ENCODE results near the gene FTCDNL1. TPM values are rescaled to one million over a fixed set of nuclear protein-coding genes. Genes with fewer than 3 reads are reported as not detected.

FTCDNL1 gene
- total RNA-seq, 1 experiment from 2014 or later = 2.7 TPM

DNA sequence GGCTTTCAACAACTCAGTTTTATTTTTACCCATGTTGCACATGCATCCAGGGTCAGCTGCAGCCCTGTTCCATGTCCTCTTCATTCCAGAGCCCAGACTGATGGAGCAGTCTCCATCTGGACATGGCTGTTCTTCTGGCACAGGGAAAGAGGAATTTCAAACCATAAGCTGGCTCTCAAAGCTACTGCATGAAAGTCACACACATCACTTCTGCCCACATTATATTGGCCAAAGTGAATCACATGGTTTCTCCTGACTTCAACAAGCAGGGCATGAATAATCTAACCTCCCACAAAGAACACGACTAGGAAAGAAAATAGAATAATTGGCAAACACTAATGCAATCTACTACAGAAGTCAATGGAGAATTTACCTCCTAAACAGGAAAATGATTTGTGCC, 94.2 kb downstream of the FTCDNL1 start:
- no peaks in the 10 kb centered on the region for H3K9me2 ChIP-seq (ENCODE audit: insufficient read depth)
- no peaks in the 10 kb centered on the region for H3K79me2 ChIP-seq (ENCODE audit: low read depth)
- H3K4me3 ChIP-seq = no peak overlapping the region
- no peak for TF ChIP-seq EZH2 (IDR thresholded peaks at IDR 0.05; ENCODE audit: low read depth)
- TF ChIP-seq, protein P1, sequence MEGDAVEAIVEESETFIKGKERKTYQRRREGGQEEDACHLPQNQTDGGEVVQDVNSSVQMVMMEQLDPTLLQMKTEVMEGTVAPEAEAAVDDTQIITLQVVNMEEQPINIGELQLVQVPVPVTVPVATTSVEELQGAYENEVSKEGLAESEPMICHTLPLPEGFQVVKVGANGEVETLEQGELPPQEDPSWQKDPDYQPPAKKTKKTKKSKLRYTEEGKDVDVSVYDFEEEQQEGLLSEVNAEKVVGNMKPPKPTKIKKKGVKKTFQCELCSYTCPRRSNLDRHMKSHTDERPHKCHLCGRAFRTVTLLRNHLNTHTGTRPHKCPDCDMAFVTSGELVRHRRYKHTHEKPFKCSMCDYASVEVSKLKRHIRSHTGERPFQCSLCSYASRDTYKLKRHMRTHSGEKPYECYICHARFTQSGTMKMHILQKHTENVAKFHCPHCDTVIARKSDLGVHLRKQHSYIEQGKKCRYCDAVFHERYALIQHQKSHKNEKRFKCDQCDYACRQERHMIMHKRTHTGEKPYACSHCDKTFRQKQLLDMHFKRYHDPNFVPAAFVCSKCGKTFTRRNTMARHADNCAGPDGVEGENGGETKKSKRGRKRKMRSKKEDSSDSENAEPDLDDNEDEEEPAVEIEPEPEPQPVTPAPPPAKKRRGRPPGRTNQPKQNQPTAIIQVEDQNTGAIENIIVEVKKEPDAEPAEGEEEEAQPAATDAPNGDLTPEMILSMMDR (conservative IDR thresholded peaks at IDR 0.05) = no peak
- no peaks in the 10 kb centered on the region for H3K9me3 ChIP-seq (ENCODE audit: insufficient read depth, low read depth)
- no peaks in the 10 kb centered on the region for H4K20me1 ChIP-seq (ENCODE audit: insufficient read depth)
- H3K27me3 ChIP-seq (ENCODE audit: insufficient read depth, low read depth) = no peaks in the 10 kb centered on the region
- no TSS peak for BruUV-seq (replicated peaks)
- no peaks in the 10 kb centered on the region for H3F3A ChIP-seq (ENCODE audit: insufficient read depth, low read depth)
- intact Hi-C loops (cut with micrococcal nuclease; ENCODE audit: unreplicated experiment) = no loop called here
- H2AFZ ChIP-seq = no peak overlapping the region
- ChIA-PET CTCF (no interaction called here), POLR2A (ENCODE audit: unreplicated experiment) (no interaction called here)
- no peak for DNase-seq
- no peak overlapping the region for H3K4me2 ChIP-seq
- H3K4me1 ChIP-seq (replicated peaks; ENCODE audit: insufficient read depth) = no peaks in the 10 kb centered on the region
- no peaks in the 10 kb centered on the region for H3K36me3 ChIP-seq (ENCODE audit: low read depth)
- no peak overlapping the region for H3K27ac ChIP-seq

DNA sequence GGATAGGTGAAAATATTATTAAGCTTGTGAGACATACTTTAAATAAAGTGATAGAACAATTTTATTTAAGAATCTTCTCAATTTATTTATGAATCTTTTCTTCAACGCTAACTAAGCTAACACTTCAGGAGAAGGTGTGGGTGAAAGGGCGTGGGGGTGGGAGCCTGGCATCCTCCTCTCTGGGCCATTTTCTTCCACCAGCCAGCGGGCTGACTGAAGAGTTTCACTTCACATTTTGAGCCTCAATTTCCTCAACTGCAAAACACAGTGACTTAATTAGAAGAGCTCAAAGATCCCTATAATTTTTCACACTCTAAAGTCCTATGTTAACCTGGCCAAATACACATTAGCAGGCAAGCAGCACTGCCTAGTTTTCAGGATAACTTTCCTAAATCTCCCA, 94.8 kb downstream of the FTCDNL1 start:
- Histone ChIP-seq H2AFZ (no peak overlapping the region), H3K9me2 (ENCODE audit: insufficient read depth) (no peaks in the 10 kb centered on the region), H3K27me3 (ENCODE audit: insufficient read depth, low read depth) (no peaks in the 10 kb centered on the region), H3K4me2 (no peak overlapping the region), H3K4me3 (no peak overlapping the region), H3K79me2 (ENCODE audit: low read depth) (no peaks in the 10 kb centered on the region), H3K36me3 (ENCODE audit: low read depth) (no peaks in the 10 kb centered on the region), H4K20me1 (ENCODE audit: insufficient read depth) (no peaks in the 10 kb centered on the region), H3K27ac (no peak overlapping the region), H3K4me1 (replicated peaks; ENCODE audit: insufficient read depth) (no peaks in the 10 kb centered on the region), H3F3A (ENCODE audit: insufficient read depth, low read depth) (no peaks in the 10 kb centered on the region), H3K9me3 (ENCODE audit: insufficient read depth, low read depth) (no peaks in the 10 kb centered on the region)
- intact Hi-C loops (cut with micrococcal nuclease; ENCODE audit: unreplicated experiment) = no loop called here
- ChIA-PET CTCF (no interaction called here), POLR2A (ENCODE audit: unreplicated experiment) (no interaction called here)
- no peak for TF ChIP-seq EZH2 (IDR thresholded peaks at IDR 0.05; ENCODE audit: low read depth)
- TF ChIP-seq, protein P1 (conservative IDR thresholded peaks at IDR 0.05) = no peak
- BruUV-seq (replicated peaks) = no TSS peak
- DNase-seq = no peak

DNA sequence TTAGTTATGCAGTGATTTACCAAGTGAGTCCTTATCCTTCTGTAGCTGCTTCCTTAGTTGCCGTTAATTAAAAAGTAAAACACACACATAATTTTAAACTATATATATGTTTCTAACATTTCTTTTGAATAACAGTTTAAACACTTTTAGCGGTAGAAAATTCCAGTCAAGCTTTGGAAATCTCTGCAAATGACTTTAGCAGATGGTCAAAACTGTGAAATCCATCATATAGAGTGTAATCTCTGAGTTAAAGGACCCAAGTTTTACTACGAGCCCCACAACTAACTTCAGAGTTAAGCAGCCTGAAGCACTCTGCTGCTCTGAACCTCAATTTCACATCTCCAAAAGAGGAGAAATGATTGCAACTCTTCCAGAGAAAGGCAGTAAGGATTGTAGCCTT, 96.2 kb downstream of the FTCDNL1 start:
- Histone ChIP-seq H3K4me1 (replicated peaks; ENCODE audit: insufficient read depth) (no peaks in the 10 kb centered on the region), H3K9me2 (ENCODE audit: insufficient read depth) (no peaks in the 10 kb centered on the region), H4K20me1 (ENCODE audit: insufficient read depth) (no peaks in the 10 kb centered on the region), H3K9me3 (ENCODE audit: insufficient read depth, low read depth) (no peaks in the 10 kb centered on the region), H3K79me2 (ENCODE audit: low read depth) (no peaks in the 10 kb centered on the region), H3K27me3 (ENCODE audit: insufficient read depth, low read depth) (peaks cover 5% of the 10 kb centered on the region; the same call in 1 of the 2 replicates), H3K36me3 (ENCODE audit: low read depth) (no peaks in the 10 kb centered on the region), H3K27ac (no peak overlapping the region), H3K4me2 (no peak overlapping the region), H3K4me3 (no peak overlapping the region), H2AFZ (no peak overlapping the region), H3F3A (ENCODE audit: insufficient read depth, low read depth) (no peaks in the 10 kb centered on the region)
- CTCF ChIA-PET = no interaction called here
- DNase-seq = no peak
- POLR2A ChIA-PET (ENCODE audit: unreplicated experiment) = no interaction called here
- BruUV-seq (replicated peaks) = no TSS peak
- TF ChIP-seq EZH2 (IDR thresholded peaks at IDR 0.05; ENCODE audit: low read depth) = no peak
- TF ChIP-seq, protein P1 (conservative IDR thresholded peaks at IDR 0.05) = no peak
- intact Hi-C loops (cut with micrococcal nuclease; ENCODE audit: unreplicated experiment) = no loop called here

All from PC-9 (cell line).